HFFc6 (cell line): ENCODE measurements around the gene TGIF1. TPM values are rescaled to one million over a fixed set of nuclear protein-coding genes. Genes with fewer than 3 reads are reported as not detected.

ENCODE experiments used
- DNase-seq: peaks from one replicate; pipeline ENCODE4 v3.0.0-alpha.2; 2018
- H3K27ac Mint-ChIP-seq: 2 replicates; pipeline ENCODE4 v1.8.0; 2020; ENCODE audit warnings: mild to moderate bottlenecking, mixed read lengths
- H3K27me3 Mint-ChIP-seq: 2 replicates; pipeline ENCODE4 v1.8.0; 2021; ENCODE audit warnings: mild to moderate bottlenecking, moderate library complexity, mixed read lengths; ENCODE audit not compliant: insufficient read depth
- H3K36me3 Mint-ChIP-seq: 2 replicates; pipeline ENCODE4 v1.8.0; 2021; ENCODE audit warnings: low read depth, mixed read lengths
- H3K4me1 Mint-ChIP-seq: 2 replicates; pipeline ENCODE4 v1.8.0; 2020; ENCODE audit warnings: low read depth, mixed read lengths
- H3K4me3 Mint-ChIP-seq: 2 replicates; pipeline ENCODE4 v1.8.0; 2020; ENCODE audit warnings: mild to moderate bottlenecking, moderate library complexity, mixed read lengths
- H3K9me3 Mint-ChIP-seq: 2 replicates; pipeline ENCODE4 v1.8.0; 2020; ENCODE audit warnings: mild to moderate bottlenecking, mixed read lengths
- CTCF ChIP-seq: fragments of 200-600 bp; sonication (generic); IDR thresholded peaks from 2 replicates; pipeline ENCODE4 v1.5.0; 2021; ENCODE audit warnings: antibody characterized with exemption, mild to moderate bottlenecking
- total RNA-seq, 6 experiments: library from RNA; stranded (reverse); fragmentation: NEBNext Ultra II Directional; extraction: Animal tissue kit (Norgen Biotek cat#: 25700); gene quantifications; 2 replicates in 1 of 6; 3 replicates in 5 of 6; pipeline ENCODE4 v1.2.3, GENCODE V29; 2021

TGIF1 gene
- total RNA-seq, 6 experiments from 2014 or later = 41.3 to 59.9 (median 55.8) TPM

- TF ChIP-seq CTCF = no peak
- Mint-ChIP-seq H3K27me3 (peaks cover 2% of the 10 kb centered on the region), H3K27ac (no peak overlapping the region), H3K4me1 (no peaks in the 10 kb centered on the region), H3K9me3 (no peaks in the 10 kb centered on the region), H3K36me3 (no peaks in the 10 kb centered on the region), H3K4me3 (no peak overlapping the region)
- no peak for DNase-seq
These were observed 24.5 kb upstream of the TGIF1 start for GRCh38 chr18:3425446-3425845.

GRCh38 chr18:3426074-3426473, 23.9 kb upstream of the TGIF1 start:
- Mint-ChIP-seq H3K4me1 (no peaks in the 10 kb centered on the region), H3K27me3 (peaks cover 4% of the 10 kb centered on the region), H3K27ac (no peak overlapping the region), H3K4me3 (no peak overlapping the region), H3K9me3 (no peaks in the 10 kb centered on the region), H3K36me3 (no peaks in the 10 kb centered on the region)
- no peak for TF ChIP-seq CTCF
- no peak for DNase-seq

- no peak for TF ChIP-seq CTCF
- DNase-seq = no peak
- Mint-ChIP-seq H3K27me3 (peaks cover 4% of the 10 kb centered on the region), H3K36me3 (no peaks in the 10 kb centered on the region), H3K4me1 (no peaks in the 10 kb centered on the region), H3K4me3 (no peak overlapping the region), H3K9me3 (no peaks in the 10 kb centered on the region), H3K27ac (no peak overlapping the region)
These were observed 22.0 kb upstream of the TGIF1 start for GRCh38 chr18:3427944-3428343.

GRCh38 chr18:3429121-3429520, 20.9 kb upstream of the TGIF1 start:
- Mint-ChIP-seq H3K9me3 (no peaks in the 10 kb centered on the region), H3K27ac (no peak overlapping the region), H3K36me3 (no peaks in the 10 kb centered on the region), H3K27me3 (peaks cover 4% of the 10 kb centered on the region), H3K4me3 (no peak overlapping the region), H3K4me1 (no peaks in the 10 kb centered on the region)
- DNase-seq = no peak
- no peak for TF ChIP-seq CTCF

- no peaks in the 10 kb centered on the region for H3K4me1 Mint-ChIP-seq
- H3K4me3 Mint-ChIP-seq = no peak overlapping the region
- no peak for TF ChIP-seq CTCF
- peaks cover 2% of the 10 kb centered on the region; the same call in 1 of the 2 replicates for H3K27me3 Mint-ChIP-seq
- DNase-seq = no peak
- no peaks in the 10 kb centered on the region for H3K9me3 Mint-ChIP-seq
- no peak overlapping the region for H3K27ac Mint-ChIP-seq
- H3K36me3 Mint-ChIP-seq = no peaks in the 10 kb centered on the region
These were observed 15.3 kb upstream of the TGIF1 start for GRCh38 chr18:3434685-3435084.

- no peak overlapping the region for H3K27ac Mint-ChIP-seq
- DNase-seq = no peak
- no peaks in the 10 kb centered on the region for H3K36me3 Mint-ChIP-seq
- no peak overlapping the region for H3K4me3 Mint-ChIP-seq
- no peaks in the 10 kb centered on the region for H3K9me3 Mint-ChIP-seq
- no peaks in the 10 kb centered on the region for H3K4me1 Mint-ChIP-seq
- H3K27me3 Mint-ChIP-seq = peaks cover 1% of the 10 kb centered on the region
- no peak for TF ChIP-seq CTCF
These were observed 9.6 kb upstream of the TGIF1 start for GRCh38 chr18:3440341-3440740.
